Activated CD4-positive, CD25-positive, alpha-beta regulatory T cell treated with anti-CD3 and anti-CD28 coated beads, Interleukin-2, amount 50 U/mL, for 72 hours (primary cell): ENCODE measurements around the gene ENSA.
A peak's percentile ranks its signal among the peaks of the same experiment; 100 is the strongest.
"Not testable (repeated sequence)": the region's sequence is repeated elsewhere in the genome, so short reads cannot be mapped to it uniquely, and the experiment has no call there.

Source experiments
- DNase-seq: peaks from one replicate; pipeline ENCODE4 v3.0.0; 2021

ENSA gene

GRCh38 chr1:150579945-150580642, 49.3 kb downstream of the ENSA start:
- no peak for DNase-seq

DNA sequence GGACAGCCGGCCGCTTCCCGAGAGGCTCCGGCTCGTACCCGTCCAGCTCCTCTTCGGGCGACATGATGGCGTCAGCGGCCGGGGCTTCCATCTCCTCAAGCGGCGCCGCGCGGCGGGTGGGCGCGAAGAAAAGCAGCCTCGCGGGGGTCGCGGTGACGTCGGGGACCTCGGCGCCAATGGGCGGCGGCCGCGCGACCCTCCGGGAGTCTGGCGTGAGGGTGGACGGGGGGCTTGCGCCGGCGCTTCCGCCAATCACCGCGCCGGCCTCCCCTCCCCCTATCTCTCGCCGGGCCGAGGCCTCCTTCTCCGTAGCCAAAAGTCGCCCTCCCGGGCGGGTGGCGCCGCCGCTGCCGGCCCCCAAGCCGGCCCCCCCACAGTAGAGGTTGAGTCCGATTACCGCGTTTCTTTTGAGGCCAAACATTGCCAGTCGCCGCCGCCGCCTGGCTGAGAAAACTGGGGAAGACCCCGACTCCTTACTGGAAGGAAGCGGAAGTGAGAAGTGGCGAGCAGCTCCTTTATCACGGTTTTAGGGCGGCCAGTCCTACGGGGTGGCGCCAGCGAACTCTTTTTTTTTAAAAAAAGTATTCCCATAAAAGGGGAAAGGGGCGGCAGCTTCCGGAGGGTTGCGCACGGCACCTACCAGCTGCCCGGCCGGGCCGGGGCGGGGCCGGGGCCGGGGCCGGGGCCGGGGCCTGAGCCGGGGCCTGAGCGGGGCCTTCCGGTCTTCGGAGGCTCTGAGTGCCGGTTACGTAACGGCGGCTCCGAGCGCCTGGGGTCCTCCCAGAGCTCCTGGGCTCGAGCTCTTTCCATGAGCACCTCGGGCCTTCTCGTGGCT, 50.1 kb downstream of the ENSA start, which contains the start of gene MCL1:
TSS of gene MCL1 (minus strand) at position 501 of the 835 bp plus-strand sequence. CDS start at position 421, 80 bp downstream.
- DNase-seq: peak; percentile 83

DNA sequence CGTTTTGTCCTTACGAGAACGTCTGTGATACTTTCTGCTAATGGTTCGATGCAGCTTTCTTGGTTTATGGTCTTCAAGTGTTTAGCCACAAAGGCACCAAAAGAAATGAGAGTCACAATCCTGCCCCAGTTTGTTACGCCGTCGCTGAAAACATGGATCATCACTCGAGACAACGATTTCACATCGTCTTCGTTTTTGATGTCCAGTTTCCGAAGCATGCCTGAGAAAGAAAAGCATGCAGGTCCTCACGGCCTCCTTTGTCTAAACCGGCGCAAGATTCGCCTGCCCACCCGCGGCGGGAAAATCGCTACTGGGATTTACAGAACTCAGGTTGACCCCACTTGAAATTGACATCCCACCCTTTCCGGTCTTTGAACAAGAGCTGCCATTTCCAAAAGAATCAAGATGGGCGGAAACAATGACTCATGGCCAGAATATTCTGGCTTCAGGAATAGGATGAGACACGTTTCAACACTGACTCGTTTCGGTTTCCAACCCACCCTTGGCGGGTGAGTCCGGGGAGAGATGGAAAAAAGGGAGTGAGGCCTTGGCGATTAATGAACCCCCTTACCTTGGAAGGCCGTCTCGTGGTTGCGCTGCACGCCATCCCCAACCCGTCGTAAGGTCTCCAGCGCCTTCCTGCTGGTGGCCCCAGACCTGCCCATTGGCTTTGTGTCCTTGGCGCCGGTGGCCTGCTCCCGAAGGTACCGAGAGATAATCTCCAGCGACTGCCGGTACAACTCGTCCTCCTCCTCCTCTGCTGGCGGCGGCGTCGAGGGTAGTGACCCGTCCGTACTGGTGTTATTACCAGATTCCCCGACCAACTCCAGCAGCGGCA, 50.9 kb downstream of the ENSA start:
- peak; percentile 50 for DNase-seq

DNA sequence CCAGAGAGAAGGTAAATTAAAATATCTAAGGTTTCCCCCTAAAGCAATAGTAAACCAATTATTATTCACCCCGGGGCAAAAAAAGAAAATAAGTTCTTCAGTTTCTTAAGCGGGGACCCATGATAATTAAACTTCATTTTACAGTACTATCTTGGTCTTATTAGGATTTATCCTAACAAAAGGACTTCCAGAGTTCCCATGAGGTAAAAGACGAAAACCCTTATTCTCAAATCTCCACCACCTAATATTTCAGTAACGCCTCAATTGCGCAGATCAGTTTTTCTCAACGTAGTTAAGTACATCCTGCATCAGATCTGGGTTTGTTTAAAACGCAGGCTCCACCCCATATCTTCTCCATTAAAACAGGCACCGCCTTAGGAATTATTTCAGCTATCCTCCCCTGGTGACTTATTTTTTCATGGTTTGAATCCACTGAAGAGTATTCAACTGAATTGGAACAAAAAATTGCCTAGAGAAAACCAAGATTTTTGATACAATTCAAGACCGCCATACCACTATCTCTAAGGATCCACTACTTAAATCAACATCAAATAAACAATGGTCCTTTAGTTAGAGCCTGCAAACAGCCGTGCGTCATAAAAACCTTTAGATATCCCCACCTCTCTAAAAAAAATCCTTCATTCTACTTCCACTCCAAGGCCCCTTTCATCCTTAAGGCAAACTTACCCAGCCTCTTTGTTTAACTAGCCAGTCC, 51.7 kb downstream of the ENSA start:
- no peak for DNase-seq

GRCh38 chr1:150576794-150577556, 52.4 kb downstream of the ENSA start:
- DNase-seq: no peak

DNA sequence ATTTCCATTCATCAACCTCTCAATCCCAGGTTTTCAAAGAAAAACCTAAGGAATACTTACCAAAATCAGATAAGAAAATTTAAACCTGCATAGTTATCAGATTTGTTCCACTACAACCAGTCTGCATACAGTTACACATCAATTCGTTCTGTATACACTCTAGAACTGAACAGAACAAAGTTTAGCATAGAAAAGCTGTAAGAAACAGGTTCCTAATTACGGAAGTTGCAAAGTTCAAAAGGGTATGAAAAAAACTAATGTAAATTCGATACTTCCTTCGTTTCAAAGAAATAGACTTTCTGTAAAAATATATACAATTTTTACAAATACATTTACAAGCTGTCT, 53.1 kb downstream of the ENSA start:
- DNase-seq: no peak

DNA sequence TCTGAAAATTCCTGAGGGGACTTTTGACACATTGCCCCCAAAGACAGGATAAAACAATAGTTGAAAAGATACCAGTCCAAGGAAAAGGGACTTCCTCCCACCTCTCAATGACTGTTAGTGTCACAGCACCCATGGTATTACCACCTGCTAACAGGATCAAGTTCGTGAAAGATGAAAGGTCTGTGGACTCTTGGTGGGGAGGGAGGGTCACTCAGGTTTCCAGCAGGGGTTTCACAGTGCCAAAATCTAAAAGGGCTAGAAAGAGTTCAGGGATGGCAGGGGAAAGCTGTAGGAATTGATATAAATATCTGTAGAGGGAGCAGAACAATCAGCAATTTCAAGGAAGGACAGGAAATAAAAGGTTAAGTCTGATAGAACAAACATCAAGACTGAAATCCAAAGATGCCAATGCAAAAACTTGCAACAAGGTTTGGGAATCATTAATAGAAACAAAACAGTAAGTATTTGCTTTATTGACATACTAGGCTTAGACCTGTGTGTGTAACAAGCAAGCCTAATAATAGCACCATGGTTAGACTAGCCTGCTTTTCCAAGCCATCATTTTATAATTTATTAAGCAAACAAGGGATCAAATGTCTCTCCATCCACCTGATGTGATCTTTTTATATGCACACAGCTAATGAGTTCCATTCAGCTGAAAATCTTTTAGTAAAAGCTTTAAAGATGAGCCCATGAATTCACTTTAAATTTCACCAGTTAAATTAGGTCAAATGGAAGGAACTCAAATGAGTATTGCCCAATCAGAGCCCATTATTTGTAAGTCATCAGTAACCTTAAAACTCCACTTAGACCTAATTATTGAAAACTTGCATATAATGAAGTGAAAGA, 53.7 kb downstream of the ENSA start:
- DNase-seq: no peak

- no peak for DNase-seq
Observed at GRCh38 chr1:150575072-150575489, 54.3 kb downstream of the ENSA start.

DNA sequence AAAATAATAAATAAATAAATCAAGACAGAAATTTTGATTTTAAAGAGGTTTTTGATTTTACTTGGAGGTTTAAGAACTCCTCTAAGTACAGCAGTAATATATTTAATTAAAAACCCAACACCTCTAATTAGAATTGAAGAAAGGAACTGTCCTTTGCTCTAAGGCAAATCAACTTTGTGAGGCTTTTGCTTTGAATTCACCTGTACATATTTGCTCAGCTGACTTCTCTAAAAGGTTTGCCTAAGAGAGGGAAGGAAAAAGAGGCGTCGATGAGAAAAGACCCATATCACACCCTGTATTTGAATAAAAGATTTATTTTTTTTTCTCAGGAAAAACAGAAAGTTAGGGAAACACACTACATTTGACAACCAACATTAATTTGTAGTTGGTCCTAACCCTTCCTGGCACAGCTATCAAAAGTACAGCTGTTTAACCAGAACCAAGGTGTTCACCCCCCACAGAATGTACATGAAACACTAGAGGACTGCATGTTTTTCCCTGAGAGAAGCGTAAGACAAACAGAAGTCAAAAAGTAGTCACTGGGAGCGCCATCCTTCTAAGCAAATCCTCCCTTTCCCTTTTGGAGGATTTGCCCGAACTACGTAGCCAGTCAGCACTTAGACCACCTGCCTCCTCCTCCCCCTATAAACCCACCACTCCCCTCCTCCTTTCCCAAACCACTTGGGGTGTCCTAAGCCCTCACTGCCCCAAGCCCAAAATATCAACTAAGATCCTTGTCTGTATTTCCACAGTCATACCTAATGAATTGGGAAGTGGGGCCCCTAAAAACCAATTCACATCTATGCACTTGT, 54.9 kb downstream of the ENSA start:
- no peak for DNase-seq

GRCh38 chr1:150573648-150574071, 55.8 kb downstream of the ENSA start:
- not testable (repeated sequence) for DNase-seq

DNA sequence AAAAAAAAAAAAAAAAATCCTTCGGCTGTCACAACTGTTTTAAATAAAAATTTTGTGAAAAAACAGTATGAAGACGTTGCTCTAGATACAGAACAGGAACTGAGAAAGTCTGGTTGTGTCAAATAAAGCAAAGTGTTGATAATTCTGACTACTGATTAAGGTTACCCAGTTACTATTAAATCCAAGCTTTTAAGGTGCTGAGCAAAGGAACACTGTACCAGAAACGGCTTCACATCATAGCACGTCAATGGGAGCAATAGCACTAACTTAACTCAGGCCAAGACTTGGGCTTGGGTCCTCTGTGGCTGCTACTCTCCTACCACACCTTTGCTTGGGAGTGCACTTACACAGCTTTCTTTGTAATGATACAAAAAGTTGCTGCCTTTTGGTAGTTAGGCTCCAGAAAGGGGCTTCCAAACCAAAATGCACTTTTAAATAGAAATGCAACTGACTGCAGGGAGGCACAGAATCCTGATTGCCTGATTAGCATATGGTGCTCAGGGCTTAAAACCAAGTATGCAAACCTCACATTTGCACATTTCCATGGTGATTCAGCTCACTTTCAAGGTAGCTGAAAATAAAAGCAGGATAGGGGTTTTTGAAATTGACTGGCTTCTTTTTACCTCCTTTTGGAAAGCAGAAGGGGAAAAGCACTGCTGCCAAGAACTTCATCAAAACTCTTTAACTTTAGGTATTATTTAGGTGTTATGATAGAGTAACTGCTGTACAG, 56.3 kb downstream of the ENSA start:
- no peak for DNase-seq
